Measurements from ENCODE around the gene ZNF451.
"Not testable (repeated sequence)": the region's sequence is repeated elsewhere in the genome, so short reads cannot be mapped to it uniquely, and the experiment has no call there.

The ZNF451 gene

DNA sequence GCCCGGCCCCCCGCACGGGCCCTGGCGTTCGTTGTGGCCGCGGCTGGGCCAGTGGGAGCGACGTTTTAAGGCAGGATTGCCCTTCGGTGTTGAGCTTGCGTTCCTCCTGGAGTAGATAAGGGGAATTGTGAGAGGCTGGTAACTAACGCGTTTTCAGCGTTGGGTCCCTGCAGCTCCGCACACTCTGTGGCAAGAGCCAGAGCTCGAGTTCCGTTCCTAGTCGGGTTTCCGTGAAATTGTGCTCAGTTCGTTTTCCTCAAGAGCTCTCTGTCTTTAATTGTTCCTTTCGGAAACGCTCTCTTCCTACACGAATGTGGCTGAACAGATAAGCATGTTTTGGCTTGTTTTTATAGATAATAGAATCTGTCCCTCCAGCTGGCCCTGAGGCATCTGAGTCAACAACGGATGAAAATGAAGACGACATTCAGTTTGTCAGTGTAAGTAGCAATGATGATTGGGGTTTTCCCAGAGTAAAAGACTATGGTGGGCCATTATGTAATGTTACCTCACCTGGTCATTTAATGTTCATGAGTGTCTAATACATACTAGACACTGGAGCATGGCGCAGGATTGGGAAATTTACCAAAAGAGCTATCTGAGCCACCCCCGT lies 575 bp downstream of the ZNF451 start:
- DNase-seq (ENCODE audit: low read depth) = not testable (repeated sequence)

GRCh38 chr6:57091375-57091774 lies 1.4 kb downstream of the ZNF451 start:
- not testable (repeated sequence) for DNase-seq (ENCODE audit: low read depth)

DNA sequence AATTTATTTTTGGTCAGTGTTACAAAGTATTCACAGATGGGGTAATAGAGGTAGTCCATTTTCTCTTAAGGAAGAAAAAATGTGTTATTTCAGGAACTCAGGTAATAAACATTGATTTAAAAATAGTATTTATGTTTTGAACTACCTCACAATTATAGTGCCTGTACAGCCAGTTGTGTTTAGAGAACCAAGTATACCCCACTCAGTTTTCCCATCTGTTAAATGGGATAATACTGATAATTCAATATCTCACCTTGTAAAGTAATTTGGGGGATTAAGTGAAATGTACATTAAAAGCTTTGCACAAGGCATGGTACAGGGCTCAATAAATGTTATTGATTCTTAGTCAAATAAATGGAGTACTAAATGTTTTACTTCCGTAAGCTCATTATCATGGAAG lies 4.7 kb downstream of the ZNF451 start:
- DNase-seq (ENCODE audit: low read depth) = no peak

GRCh38 chr6:57097596-57097995 lies 7.6 kb downstream of the ZNF451 start:
- DNase-seq (ENCODE audit: low read depth) = no peak

- no peak for DNase-seq (ENCODE audit: low read depth)
Observed at GRCh38 chr6:57102976-57103375, 13.0 kb downstream of the ZNF451 start.

- no peak for DNase-seq (ENCODE audit: low read depth)
Observed at GRCh38 chr6:57104336-57104735, 14.3 kb downstream of the ZNF451 start.

DNA sequence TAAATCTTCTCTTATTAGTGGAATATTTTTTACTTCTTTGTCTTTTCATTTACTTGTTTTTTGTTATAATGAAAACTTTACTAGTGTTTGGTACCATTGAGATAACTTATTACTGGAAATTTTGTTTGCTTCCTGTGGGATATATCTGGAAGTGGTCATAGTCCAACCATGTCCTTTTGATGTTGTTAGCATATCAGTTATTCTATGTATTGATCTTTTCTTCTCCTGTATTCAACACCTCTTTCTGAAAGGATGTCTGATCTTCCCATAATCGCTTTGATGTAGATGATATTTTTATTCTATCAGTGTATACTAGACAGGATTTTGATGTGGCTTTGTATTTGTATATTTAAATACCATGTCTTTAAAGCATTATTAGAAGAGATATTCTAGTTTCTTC lies 17.0 kb downstream of the ZNF451 start:
- no peak for DNase-seq (ENCODE audit: low read depth)

DNA sequence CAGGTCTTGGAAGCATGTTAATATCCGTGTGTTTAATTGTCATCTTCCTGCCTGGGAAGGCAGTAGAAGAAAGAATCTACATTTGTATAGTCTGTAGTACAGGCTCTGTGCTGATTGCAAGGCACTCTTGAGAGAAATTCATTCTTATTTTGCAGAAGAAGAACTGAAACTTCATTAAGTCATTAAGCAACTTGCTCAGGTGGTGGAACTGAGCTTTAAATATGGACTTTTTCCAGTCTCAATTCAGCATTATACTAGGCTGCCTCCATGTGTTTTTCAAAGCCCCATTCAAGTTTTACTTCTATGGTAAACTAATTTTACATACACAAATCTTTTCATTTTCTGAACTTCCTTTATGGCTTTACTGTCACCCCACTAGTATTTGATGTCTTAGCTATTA lies 18.7 kb downstream of the ZNF451 start:
- no peak for DNase-seq (ENCODE audit: low read depth)

- no peak for DNase-seq (ENCODE audit: low read depth)
Observed at GRCh38 chr6:57109880-57110279, 19.9 kb downstream of the ZNF451 start.

- DNase-seq (ENCODE audit: low read depth) = no peak
Observed at GRCh38 chr6:57113105-57113504, 23.1 kb downstream of the ZNF451 start.

- no peak for DNase-seq (ENCODE audit: low read depth)
Observed at GRCh38 chr6:57116776-57117175, 26.8 kb downstream of the ZNF451 start.

DNA sequence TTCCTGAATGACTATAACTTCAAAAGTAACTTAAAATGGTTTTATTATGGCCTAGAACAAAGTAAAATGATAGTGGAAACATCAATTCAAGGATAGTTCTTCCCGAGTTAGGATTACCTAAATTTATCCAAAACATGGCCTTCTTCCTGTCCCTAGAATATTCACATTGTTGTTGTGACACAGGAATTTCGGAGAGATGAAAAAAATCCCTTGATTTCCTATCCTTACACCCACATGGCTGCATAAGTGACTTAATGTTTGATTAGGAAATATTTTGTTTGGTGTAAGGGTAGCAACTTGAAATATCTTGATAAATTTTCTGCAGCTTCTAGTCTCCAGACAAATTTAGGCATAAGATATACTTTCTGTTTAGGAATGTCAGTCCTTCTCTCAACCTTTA lies 27.8 kb downstream of the ZNF451 start:
- no peak for DNase-seq (ENCODE audit: low read depth)

DNA sequence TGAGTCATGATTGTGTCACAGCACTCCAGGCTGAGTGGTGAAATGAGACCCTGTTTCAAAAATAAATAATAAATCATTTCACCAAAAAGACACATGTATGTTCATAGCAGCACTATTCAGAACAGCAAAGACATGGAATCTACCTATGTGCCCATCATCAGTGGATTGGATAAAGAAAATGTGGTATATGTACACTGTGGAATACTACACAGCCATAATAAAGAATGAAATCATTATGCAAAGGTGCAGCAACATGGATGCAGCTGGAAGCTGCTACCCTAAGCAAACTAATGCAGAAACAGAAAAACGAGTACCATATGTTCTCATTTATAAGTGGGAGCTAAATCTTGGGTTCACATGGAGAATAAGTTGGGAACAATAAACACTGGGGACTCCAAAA lies 33.1 kb downstream of the ZNF451 start:
- DNase-seq (ENCODE audit: low read depth) = no peak

DNA sequence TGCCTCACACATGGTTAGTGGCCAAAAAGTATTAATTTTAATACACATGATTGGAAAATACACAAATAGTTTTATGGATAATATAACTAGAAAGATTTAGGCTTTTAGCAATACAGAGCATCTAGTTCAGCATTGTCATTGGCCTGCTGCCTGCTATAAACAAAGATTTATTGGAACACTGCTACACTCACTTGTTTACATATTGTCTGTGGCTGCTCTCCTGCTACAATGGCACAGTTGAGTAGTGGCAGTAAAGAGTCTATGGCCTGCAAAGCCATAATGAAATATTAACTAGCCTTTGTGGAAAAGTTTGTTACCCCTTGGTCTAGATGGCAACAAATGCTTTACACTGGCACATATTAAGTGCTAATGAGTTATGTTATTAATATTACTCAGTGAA lies 37.8 kb downstream of the ZNF451 start:
- DNase-seq (ENCODE audit: low read depth) = no peak

DNA sequence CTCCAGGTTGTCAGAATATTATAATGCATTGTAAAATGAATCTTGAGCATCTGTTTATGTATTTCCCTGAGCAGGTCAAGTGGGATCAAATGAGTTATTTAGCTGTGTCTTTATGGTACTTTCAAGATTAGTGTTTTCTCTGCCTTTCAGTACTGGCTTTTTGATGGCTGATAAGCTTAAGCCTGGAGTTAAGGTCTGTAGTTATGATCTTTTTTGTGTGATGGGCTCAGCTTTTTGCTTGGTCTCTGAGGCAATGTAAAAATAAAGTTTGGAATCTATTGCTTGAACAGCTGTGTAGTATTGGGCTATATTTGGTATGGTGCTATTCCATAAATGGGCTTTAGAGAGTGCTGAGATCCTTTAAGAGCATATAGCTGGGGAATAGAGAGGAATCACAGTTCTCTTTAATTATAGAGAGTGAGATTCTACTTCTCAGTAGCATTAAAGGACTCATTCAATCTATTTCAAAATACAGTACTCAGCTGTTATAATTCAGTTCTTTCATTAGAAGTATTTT lies 40.7 kb downstream of the ZNF451 start:
- no peak for DNase-seq (ENCODE audit: low read depth)

DNA sequence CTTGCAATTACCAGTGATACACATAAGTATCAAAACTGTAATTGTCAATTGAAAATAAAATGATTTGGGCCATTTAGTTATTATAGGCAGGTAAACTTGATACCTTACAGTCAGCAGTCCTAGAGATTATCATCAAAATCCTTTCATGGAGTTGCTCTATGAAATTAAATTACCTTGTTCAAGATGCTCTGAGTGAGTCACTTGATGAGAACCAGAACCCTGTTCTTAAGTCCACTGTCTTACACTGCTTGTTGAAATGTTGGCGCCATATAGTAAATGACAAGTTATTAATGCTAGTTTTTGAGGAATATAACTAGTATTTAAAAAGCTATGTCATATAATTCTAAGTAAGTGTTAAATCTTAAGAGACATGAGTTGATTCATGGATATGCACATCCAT lies 45.0 kb downstream of the ZNF451 start:
- DNase-seq (ENCODE audit: low read depth) = no peak

GRCh38 chr6:57135885-57136284 lies 45.9 kb downstream of the ZNF451 start:
- DNase-seq (ENCODE audit: low read depth) = no peak

DNA sequence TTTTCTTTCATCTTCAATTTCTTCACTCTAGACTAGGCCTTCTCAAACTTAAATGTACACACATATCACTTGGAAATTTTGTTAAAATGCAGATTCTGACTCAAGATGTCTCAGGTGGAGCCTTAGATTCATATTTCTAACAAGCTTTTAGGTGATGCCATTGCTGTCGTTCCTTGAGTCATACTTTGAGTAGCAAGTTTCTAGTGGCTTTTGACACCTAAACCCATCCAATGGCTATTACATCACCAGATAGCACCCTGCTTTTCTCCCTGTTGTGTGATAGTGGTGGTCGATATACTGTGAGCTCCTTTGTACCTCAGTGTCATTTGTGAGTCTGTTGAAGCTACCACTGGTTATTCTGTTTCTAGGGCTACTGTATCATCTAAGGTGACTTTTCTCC lies 47.4 kb downstream of the ZNF451 start:
- no peak for DNase-seq (ENCODE audit: low read depth)

DNA sequence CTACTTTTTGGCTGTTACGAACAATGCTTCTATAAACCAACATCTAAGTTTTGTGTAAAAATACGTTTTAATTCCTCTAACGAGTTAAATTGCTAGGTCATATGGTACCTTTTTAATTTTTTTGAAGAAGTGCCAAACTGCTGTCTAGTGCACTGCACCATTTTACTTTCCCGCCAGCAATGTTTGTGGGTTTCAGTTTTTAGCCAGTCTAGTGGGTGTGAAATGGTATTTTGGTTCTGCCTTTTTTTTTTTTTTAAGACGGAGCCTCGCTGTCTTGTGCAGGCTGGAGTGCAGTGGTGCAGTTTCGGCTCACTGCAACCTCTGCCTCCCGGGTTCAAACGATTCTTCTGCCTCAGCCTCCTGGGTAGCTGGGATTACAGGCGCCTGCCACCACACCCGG lies 48.0 kb downstream of the ZNF451 start:
- no peak for DNase-seq (ENCODE audit: low read depth)

DNA sequence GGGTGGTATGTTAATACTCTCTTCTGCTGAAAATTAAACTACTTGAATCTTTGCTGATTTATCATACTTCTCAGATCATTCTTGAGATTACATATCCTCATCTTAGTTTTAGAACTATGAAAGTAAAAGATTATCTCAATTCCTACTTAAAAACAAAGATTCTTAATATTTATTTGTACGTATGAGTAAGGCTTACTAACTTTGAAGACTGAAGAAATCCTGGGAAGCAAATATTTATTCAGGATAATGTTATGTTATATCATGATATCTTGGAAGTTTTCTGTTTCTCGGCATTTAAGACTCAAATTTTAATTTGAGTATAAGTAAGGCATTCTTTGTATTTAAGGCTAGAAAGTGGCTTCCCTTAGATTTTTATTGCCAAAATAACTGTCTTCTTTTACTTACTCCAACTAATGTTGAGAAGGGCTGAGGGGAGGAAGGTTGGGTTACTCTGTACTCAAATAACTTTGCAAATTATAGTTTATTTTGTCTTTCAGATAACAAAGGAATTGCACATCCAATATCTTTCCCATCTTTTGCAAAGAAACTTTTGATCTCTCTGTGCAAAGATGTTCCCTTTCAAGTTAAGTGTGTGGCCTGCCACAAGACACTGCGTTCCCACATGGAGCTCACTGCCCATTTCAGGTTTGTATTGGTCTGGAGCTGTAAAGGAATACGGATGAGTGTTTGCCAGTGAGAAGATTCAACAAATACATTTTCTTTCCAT lies 51.6 kb downstream of the ZNF451 start:
- DNase-seq (ENCODE audit: low read depth) = no peak

GRCh38 chr6:57142178-57142525 lies 52.2 kb downstream of the ZNF451 start:
- no peak for DNase-seq (ENCODE audit: low read depth)

DNA sequence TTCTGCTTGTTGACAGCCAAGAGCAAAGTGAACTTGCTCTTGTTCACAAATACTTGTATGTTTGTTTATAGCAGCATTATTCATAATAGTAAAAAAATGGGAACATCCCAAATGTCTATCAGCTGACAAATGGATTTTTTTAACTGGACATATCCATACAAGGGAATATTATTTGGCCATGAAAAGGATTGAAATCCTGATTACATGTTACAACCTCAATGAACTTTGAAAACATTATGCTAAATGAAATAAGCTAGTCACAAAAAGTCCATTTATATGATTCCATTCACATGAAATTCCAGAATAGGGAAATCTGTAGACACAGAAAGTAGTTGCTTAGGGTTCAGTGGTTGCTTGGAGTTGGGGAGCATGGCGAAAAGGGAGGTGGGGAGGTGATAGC lies 53.7 kb downstream of the ZNF451 start:
- DNase-seq (ENCODE audit: low read depth) = no peak

- no peak for DNase-seq (ENCODE audit: low read depth)
Observed at GRCh38 chr6:57147401-57147800, 57.4 kb downstream of the ZNF451 start.

Measured in stimulated activated CD4-positive, alpha-beta T cell treated with anti-CD3 and anti-CD28 coated beads, Interleukin-2, amount 100 ng/mL, for 4 hours (primary cell).